IMR-90 (cell line): ENCODE measurements around the gene LYRM4. TPM values are rescaled to one million over a fixed set of nuclear protein-coding genes. Genes with fewer than 3 reads are reported as not detected.

Source experiments
- ATAC-seq: fragments of 200-7000 bp; cut with Tn5 transposase; 2 replicates; pipeline ENCODE4 v1.9.1; 2020; ENCODE audit warnings: low read depth, mild to moderate bottlenecking, moderate library complexity
- Bru-seq: library from RNA; stranded (reverse); fragments of 400-500 nt; gene quantifications from one replicate; lab custom pipeline; 2021; lab: Mats Ljungman, UMichigan
- BruChase-seq, 2 experiments: library from RNA; stranded (reverse); fragments of 400-500 nt; gene quantifications; one replicate each; lab custom pipeline; 2021; lab: Mats Ljungman, UMichigan
- BruUV-seq: library from RNA; stranded (reverse); fragments of 400-500 nt; replicated peaks from 2 replicates; lab custom pipeline; 2021; lab: Mats Ljungman, UMichigan
- CTCF ChIA-PET: fragments of 300-600 bp; formaldehyde crosslinking; extraction: SDS; loops from one replicate; lab custom pipeline; 2021; ENCODE audit warnings: antibody characterized with exemption; lab: Yijun Ruan, JAX
- POLR2A ChIA-PET: fragments of 300-600 bp; sonication (Branson Sonifier 250); formaldehyde crosslinking; loops from one replicate; lab custom pipeline; 2022; ENCODE audit warnings: antibody characterized with exemption; ENCODE audit not compliant: unreplicated experiment; lab: Charles Lee
- DNase-seq: peaks from one replicate; pipeline ENCODE4 v3.0.0; 2013
- H2AFZ ChIP-seq: replicated peaks from 2 replicates; pipeline ENCODE3; 2013; ENCODE audit warnings: low read length, mild to moderate bottlenecking; ENCODE audit not compliant: poor library complexity
- H2AK5ac ChIP-seq: 2 replicates; pipeline ENCODE4 v1.6.1; 2013; ENCODE audit warnings: low read depth, low read length, inconsistent platforms
- H2AK9ac ChIP-seq: replicated peaks from 2 replicates; pipeline ENCODE3; 2013; ENCODE audit warnings: mild to moderate bottlenecking, low read depth, low read length, moderate library complexity; ENCODE audit not compliant: poor library complexity
- H2BK120ac ChIP-seq: 2 replicates; pipeline ENCODE4 v1.6.1; 2013; ENCODE audit warnings: low read depth, low read length, inconsistent platforms
- H2BK15ac ChIP-seq: 3 replicates; pipeline ENCODE4 v1.6.1; 2013; ENCODE audit warnings: low read depth, low read length, inconsistent platforms
- H2BK20ac ChIP-seq: 2 replicates; pipeline ENCODE4 v1.6.1; 2013; ENCODE audit warnings: low read depth, mild to moderate bottlenecking, inconsistent platforms, low read length, moderate library complexity
- H2BK5ac ChIP-seq: 2 replicates; pipeline ENCODE4 v1.6.1; 2013; ENCODE audit warnings: mild to moderate bottlenecking, low read depth, low read length, inconsistent platforms; ENCODE audit not compliant: poor library complexity, severe bottlenecking
- H3K14ac ChIP-seq: replicated peaks from 2 replicates; pipeline ENCODE4 v1.6.1; 2013; ENCODE audit warnings: low read depth, low read length, inconsistent platforms
- H3K18ac ChIP-seq: 2 replicates; pipeline ENCODE4 v1.6.1; 2013; ENCODE audit warnings: low read depth, low read length, control low read depth
- H3K23ac ChIP-seq: 2 replicates; pipeline ENCODE4 v1.6.1; 2013; ENCODE audit warnings: low read depth, low read length, inconsistent platforms
- H3K27ac ChIP-seq: 2 replicates; pipeline ENCODE4 v1.5.1; 2013; ENCODE audit warnings: mild to moderate bottlenecking, control low read depth, low read length; ENCODE audit not compliant: insufficient read depth
- H3K27me3 ChIP-seq: 2 replicates; pipeline ENCODE4 v1.6.1; 2013; ENCODE audit warnings: low read length; ENCODE audit not compliant: control insufficient read depth, insufficient read depth
- H3K36me3 ChIP-seq: 2 replicates; pipeline ENCODE4 v1.6.1; 2013; ENCODE audit warnings: low read length, mixed read lengths; ENCODE audit not compliant: control insufficient read depth, insufficient read depth
- H3K4ac ChIP-seq: 2 replicates; pipeline ENCODE4 v1.6.1; 2013; ENCODE audit warnings: low read depth, low read length, inconsistent platforms
- H3K4me1 ChIP-seq: 2 replicates; pipeline ENCODE4 v1.6.1; 2013; ENCODE audit warnings: low read length, mixed read lengths; ENCODE audit not compliant: control insufficient read depth, insufficient read depth
- H3K4me2 ChIP-seq: 2 replicates; pipeline ENCODE4 v1.6.1; 2013; ENCODE audit warnings: low read depth, mild to moderate bottlenecking, control low read depth, low read length, moderate library complexity
- H3K4me3 ChIP-seq: 2 replicates; pipeline ENCODE4 v1.5.1; 2013; ENCODE audit warnings: low read depth, mild to moderate bottlenecking, control low read depth, low read length, moderate library complexity; ENCODE audit not compliant: insufficient read depth
- H3K56ac ChIP-seq: 2 replicates; pipeline ENCODE4 v1.6.1; 2013; ENCODE audit warnings: low read length, inconsistent platforms; ENCODE audit not compliant: insufficient read depth; ENCODE audit errors: extremely low read depth
- H3K79me1 ChIP-seq, 2 experiments: 2 replicates each; pipeline ENCODE4 v1.6.1; 2013; ENCODE audit warnings: low read length in 2 of 2, inconsistent platforms in 1 of 2, low read depth in 1 of 2
- H3K9ac ChIP-seq: 2 replicates; pipeline ENCODE4 v1.6.1; 2013; ENCODE audit warnings: low read depth, low read length, control low read depth
- H3K9me1 ChIP-seq: 2 replicates; pipeline ENCODE4 v1.6.1; 2013; ENCODE audit warnings: low read length, inconsistent platforms; ENCODE audit not compliant: insufficient read depth
- H3K9me3 ChIP-seq: 2 replicates; pipeline ENCODE4 v1.6.1; 2013; ENCODE audit warnings: low read length; ENCODE audit not compliant: control insufficient read depth, insufficient read depth
- H4K20me1 ChIP-seq: 2 replicates; pipeline ENCODE4 v1.6.1; 2013; ENCODE audit warnings: low read length, inconsistent platforms; ENCODE audit not compliant: insufficient read depth
- H4K5ac ChIP-seq: 2 replicates; pipeline ENCODE4 v1.6.1; 2013; ENCODE audit warnings: mild to moderate bottlenecking, low read depth, low read length, control low read depth
- H4K8ac ChIP-seq, 2 experiments: 2 replicates each; pipeline ENCODE4 v1.6.1; 2013; ENCODE audit warnings: low read depth in 2 of 2, low read length in 2 of 2, control low read depth in 1 of 2, inconsistent platforms in 1 of 2
- H4K91ac ChIP-seq: 2 replicates; pipeline ENCODE4 v1.6.1; 2013; ENCODE audit warnings: low read depth, low read length, inconsistent platforms; ENCODE audit not compliant: insufficient read depth
- BHLHE40 ChIP-seq: fragments of 150-350 bp; IDR thresholded peaks from 2 replicates; pipeline ENCODE4 v1.6.1; 2016; ENCODE audit warnings: mild to moderate bottlenecking, low read depth, low read length
- CEBPB ChIP-seq: IDR thresholded peaks from 2 replicates; pipeline ENCODE4 v1.6.1; 2012; ENCODE audit warnings: low read depth, low read length, improper control_type of control experiment
- FOS ChIP-seq: fragments of 150-350 bp; IDR thresholded peaks from 2 replicates; pipeline ENCODE4 v1.6.1; 2016; ENCODE audit warnings: low read depth, low read length
- MAFK ChIP-seq: IDR thresholded peaks from 2 replicates; pipeline ENCODE4 v1.6.1; 2012; ENCODE audit warnings: low read depth, low read length, improper control_type of control experiment
- MXI1 ChIP-seq: IDR thresholded peaks from 2 replicates; pipeline ENCODE4 v1.6.1; 2012; ENCODE audit warnings: low read depth, mild to moderate bottlenecking, low read length, moderate library complexity, borderline replicate concordance
- NFE2L2 ChIP-seq: fragments of 150-350 bp; IDR thresholded peaks from 2 replicates; pipeline ENCODE4 v1.6.1; 2016; ENCODE audit warnings: low read depth, mild to moderate bottlenecking, low read length
- POLR2A ChIP-seq: IDR thresholded peaks from 2 replicates; pipeline ENCODE4 v1.6.1; 2012; ENCODE audit warnings: mild to moderate bottlenecking, low read depth, low read length
- RAD21 ChIP-seq: IDR thresholded peaks from 2 replicates; pipeline ENCODE4 v1.6.1; 2012; ENCODE audit warnings: low read length, improper control_type of control experiment
- RCOR1 ChIP-seq: IDR thresholded peaks from 2 replicates; pipeline ENCODE4 v1.6.1; 2012; ENCODE audit warnings: mild to moderate bottlenecking, low read length, improper control_type of control experiment; ENCODE audit not compliant: insufficient replicate concordance
- RFX5 ChIP-seq: IDR thresholded peaks from 2 replicates; pipeline ENCODE4 v1.8.0; 2012; ENCODE audit warnings: low read depth, mild to moderate bottlenecking, low read length, moderate library complexity
- SMC3 ChIP-seq: fragments of 150-350 bp; IDR thresholded peaks from 2 replicates; pipeline ENCODE4 v1.6.1; 2016; ENCODE audit warnings: low read depth, mild to moderate bottlenecking, antibody characterized with exemption, low read length, moderate library complexity
- WGBS, 2 experiments: methylation state at CpG; one replicate each; pipeline versions ENCODE4 v1.1.5 to v1.1.7; 2013; ENCODE audit warnings: missing lambda C conversion rate in 2 of 2; ENCODE audit not compliant: insufficient read length in 1 of 2; ENCODE audit errors: extremely low coverage in 2 of 2; 5-methylcytosine and 5-hydroxymethylcytosine counted together
- dilution Hi-C: fragments of 300-500 bp; cut with HindIII; formaldehyde crosslinking; loops from one replicate; pipeline ENCODE4 v1.14.3; 2018; ENCODE audit warnings: low sequenced_read_pairs; ENCODE audit not compliant: unreplicated experiment
- in situ Hi-C: fragments of 300-500 bp; cut with MboI; formaldehyde crosslinking; loops from 3 replicates; pipeline ENCODE4 v1.14.3; 2019; ENCODE audit warnings: low sequenced_read_pairs, inconsistent platforms, mixed read lengths
- intact Hi-C: fragments of 100-400 bp; cut with micrococcal nuclease; formaldehyde crosslinking; loops from 2 replicates; pipeline ENCODE4 v1.10.0; 2022
- long read RNA-seq: library from polyadenylated mRNA; unstranded; transcript quantifications from one replicate; pipeline ENCODE4 v2.0.0, GENCODE V29; 2021; ENCODE audit not compliant: unreplicated experiment
- polyA plus RNA-seq, 3 experiments: library from polyadenylated mRNA; depleted of rRNA; stranded (reverse); fragments of >200 nt; gene quantifications; 2 replicates each; pipeline ENCODE4 v1.2.3, GENCODE V29; 2012; ENCODE audit warnings: low replicate concordance in 1 of 3
- total RNA-seq: library from RNA; depleted of rRNA; stranded (reverse); fragments of >200 nt; gene quantifications from 2 replicates; pipeline ENCODE4 v1.2.3, GENCODE V29; 2012; rRNA removed
- TF ChIP-seq, protein P1 (sequence below): conservative IDR thresholded peaks from 2 replicates; pipeline ENCODE4 v1.5.1; 2012; ENCODE audit warnings: mild to moderate bottlenecking, low read depth, low read length, improper control_type of control experiment

Gene LYRM4
- total RNA-seq: 11.5 and 16.1 TPM in 2 replicates
- polyA plus RNA-seq (2012; rRNA removed): 25.9 and 26.6 TPM in 2 replicates
- 14.7 and 33.0 TPM in 2 replicates for polyA plus RNA-seq (2012; cell fraction: cytosol; rRNA removed)
- polyA plus RNA-seq (2012; cell fraction: nucleus; rRNA removed; ENCODE audit: low replicate concordance): 4.4 and 11.8 TPM in 2 replicates
- percentile 64 among the genes with signal in this experiment for Bru-seq, nascent RNA
- percentile 58 among the genes with signal in this experiment for BruChase-seq, experiment 1, labeled RNA remaining after a 6-hour chase
- percentile 67 among the genes with signal in this experiment for BruChase-seq, experiment 2, labeled RNA remaining after a 2-hour chase
- long read RNA-seq, full-length matches to known transcripts: 21 of 27 reads
- long read RNA-seq, partial matches to known transcripts: 1 of 27 reads
- long read RNA-seq, other reads (novel, unspliced or antisense): 5 of 27 reads

DNA sequence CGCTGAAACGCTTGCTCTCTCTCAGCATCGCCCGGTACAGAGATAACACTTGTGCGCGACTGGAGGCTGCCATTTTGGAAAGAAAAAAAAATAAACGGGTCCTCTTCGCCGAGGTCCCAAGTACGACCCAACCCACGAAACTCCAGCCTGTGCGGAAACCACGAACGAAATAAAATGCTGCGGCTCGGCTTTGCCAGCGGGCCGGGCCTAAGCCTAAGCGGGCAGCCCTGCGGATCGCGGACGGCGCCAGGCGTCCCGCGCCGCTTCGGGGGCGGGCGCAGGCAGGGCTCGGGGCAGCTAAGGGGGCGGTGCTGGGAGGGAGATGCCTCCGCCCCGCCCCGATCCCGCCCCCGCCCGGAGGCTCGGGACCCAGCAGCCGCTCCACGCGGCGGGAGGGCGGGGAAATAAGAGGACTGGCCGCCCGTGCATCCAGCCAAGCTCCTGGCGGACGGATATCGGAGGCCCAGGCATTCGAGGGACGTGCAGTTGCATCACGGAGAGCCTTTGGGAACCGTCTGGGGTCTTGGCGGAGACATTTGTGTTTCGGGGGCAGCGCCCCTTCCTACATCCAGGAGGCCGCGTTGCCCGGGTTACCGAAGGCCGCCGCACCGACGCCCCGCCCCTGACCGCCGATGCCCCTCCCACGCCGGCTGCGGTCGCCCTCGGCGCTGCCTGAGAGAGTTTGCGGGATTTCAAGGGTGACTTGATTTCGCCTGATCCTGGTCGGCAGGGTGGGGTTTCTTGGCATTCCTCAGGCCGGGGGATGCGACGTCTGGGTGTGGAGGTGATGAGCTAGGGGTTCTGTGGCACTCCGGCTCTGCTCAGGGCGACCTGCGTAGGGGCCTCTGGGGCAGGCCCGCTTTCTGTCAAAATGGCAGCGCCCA is at the start of gene LYRM4, which contains the start of gene FARS2:
LYRM4 (minus strand) TSS at position 290 of the 884 bp plus-strand sequence; CDS start at position 73, 217 bp downstream.
FARS2 (plus strand) TSS at position 853 of the 884 bp plus-strand sequence.
- H3K18ac ChIP-seq: peak within 1 kb of the TSS; percentile 96
- H3K79me1 ChIP-seq: peaks cover 24 to 41% of the 10 kb centered on the region in 2 experiments
- peak within 1 kb of the TSS; percentile 95 for H3K56ac ChIP-seq
- H3K14ac ChIP-seq: peak within 1 kb of the TSS; percentile 99
- peak within 1 kb of the TSS; percentile 96 for H2BK120ac ChIP-seq
- H4K8ac ChIP-seq: peak within 1 kb of the TSS; percentile 97 to 99
- no peaks in the 10 kb centered on the region for H3K36me3 ChIP-seq
- peak within 1 kb of the TSS; percentile 55 for H2BK20ac ChIP-seq
- peak within 1 kb of the TSS; percentile 99 for H3K4me2 ChIP-seq
- ChIA-PET CTCF (no interaction called here), POLR2A (interaction anchor here (0.6 kb wide), 1 partner anchor 33 kb away, joined by 6 read pairs; no protein-coding TSS in a partner anchor)
- peak within 1 kb of the TSS; percentile 96 for H2AK9ac ChIP-seq
- peak within 1 kb of the TSS; percentile 99 for H2BK5ac ChIP-seq
- peaks cover 2% of the 10 kb centered on the region; the same call in 1 of the 2 replicates for H3K9me1 ChIP-seq
- peak within 1 kb of the TSS; percentile 10; the same call in 1 of the 2 replicates for H2AK5ac ChIP-seq
- WGBS, 2 experiments: 0% methylated on average over 27 of the region's 85 CpGs; no CpG with 5 or more reads in 1 of the 2 experiments
- H3K23ac ChIP-seq: peak within 1 kb of the TSS; percentile 97
- H4K91ac ChIP-seq: peak within 1 kb of the TSS; percentile 99
- H3K27ac ChIP-seq: peak within 1 kb of the TSS; percentile 99
- ATAC-seq (peak; percentile 95), DNase-seq (peak; percentile 73)
- peak within 1 kb of the TSS; percentile 89 for H3K4me3 ChIP-seq
- H2BK15ac ChIP-seq: peak within 1 kb of the TSS; percentile 100; the same call in 2 of the 3 replicates
- H3K4ac ChIP-seq: peak within 1 kb of the TSS; percentile 98
- H3K27me3 ChIP-seq: no peaks in the 10 kb centered on the region
- dilution Hi-C loops: no loop called here
- no TSS peak for BruUV-seq
- in situ Hi-C loops: no loop called here
- peak within 1 kb of the TSS; percentile 92 for H4K5ac ChIP-seq
- H3K9ac ChIP-seq: peak within 1 kb of the TSS; percentile 98
- no peaks in the 10 kb centered on the region for H3K9me3 ChIP-seq
- peak within 1 kb of the TSS; percentile 99 for H2AFZ ChIP-seq
- H3K4me1 ChIP-seq: no peaks in the 10 kb centered on the region
- H4K20me1 ChIP-seq: no peaks in the 10 kb centered on the region
- intact Hi-C loops: loop anchor here (2.0 to 5.0 kb wide), 3 partner anchors 116 to 141 kb away; no protein-coding TSS in a partner anchor
- TF ChIP-seq, protein P1, sequence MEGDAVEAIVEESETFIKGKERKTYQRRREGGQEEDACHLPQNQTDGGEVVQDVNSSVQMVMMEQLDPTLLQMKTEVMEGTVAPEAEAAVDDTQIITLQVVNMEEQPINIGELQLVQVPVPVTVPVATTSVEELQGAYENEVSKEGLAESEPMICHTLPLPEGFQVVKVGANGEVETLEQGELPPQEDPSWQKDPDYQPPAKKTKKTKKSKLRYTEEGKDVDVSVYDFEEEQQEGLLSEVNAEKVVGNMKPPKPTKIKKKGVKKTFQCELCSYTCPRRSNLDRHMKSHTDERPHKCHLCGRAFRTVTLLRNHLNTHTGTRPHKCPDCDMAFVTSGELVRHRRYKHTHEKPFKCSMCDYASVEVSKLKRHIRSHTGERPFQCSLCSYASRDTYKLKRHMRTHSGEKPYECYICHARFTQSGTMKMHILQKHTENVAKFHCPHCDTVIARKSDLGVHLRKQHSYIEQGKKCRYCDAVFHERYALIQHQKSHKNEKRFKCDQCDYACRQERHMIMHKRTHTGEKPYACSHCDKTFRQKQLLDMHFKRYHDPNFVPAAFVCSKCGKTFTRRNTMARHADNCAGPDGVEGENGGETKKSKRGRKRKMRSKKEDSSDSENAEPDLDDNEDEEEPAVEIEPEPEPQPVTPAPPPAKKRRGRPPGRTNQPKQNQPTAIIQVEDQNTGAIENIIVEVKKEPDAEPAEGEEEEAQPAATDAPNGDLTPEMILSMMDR: 0 out of 2 replicates have a peak, but pooled peaks have one; percentile 13
- TF ChIP-seq RFX5: no peak
- TF ChIP-seq BHLHE40: peak; percentile 3; the same call in 1 of the 2 replicates
- peak; percentile 96 for TF ChIP-seq MXI1
- TF ChIP-seq MAFK: no peak
- no peak for TF ChIP-seq RAD21
- TF ChIP-seq POLR2A: peak; percentile 45; the same call in 1 of the 2 replicates
- TF ChIP-seq SMC3: 0 out of 2 replicates have a peak, but pooled peaks have one; percentile 15
- no peak for TF ChIP-seq NFE2L2
- TF ChIP-seq CEBPB: no peak
- no peak for TF ChIP-seq RCOR1
- no peak for TF ChIP-seq FOS
